ENCODE data around the gene IGF2BP1.
A peak's percentile ranks its signal among the peaks of the same experiment; 100 is the strongest.

Gene IGF2BP1

DNA sequence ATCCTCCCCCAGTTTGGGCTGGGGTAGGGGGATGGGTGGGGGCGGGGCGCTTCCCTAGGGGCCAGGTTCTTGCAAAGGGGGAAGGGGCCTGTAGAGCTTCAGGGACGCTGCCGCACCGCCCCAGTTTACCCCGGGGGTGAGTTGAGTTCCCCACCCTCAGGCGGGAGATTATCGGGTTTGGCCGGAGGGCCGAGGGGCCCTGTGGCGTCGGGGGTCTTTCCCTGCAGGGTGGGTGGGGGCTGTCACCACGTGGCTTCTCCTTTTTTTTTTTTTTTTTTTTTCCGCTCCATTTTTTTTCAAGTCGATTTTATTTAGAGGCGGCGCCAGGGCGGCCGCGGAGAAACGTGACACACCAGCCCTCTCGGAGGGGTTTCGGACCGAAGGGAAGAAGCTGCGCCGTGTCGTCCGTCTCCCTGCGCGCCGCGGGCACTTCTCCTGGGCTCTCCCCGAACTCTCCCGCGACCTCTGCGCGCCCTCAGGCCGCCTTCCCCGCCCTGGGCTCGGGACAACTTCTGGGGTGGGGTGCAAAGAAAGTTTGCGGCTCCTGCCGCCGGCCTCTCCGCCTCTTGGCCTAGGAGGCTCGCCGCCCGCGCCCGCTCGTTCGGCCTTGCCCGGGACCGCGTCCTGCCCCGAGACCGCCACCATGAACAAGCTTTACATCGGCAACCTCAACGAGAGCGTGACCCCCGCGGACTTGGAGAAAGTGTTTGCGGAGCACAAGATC is at the start of gene IGF2BP1:
Gene IGF2BP1, plus strand, starts transcription at position 283 of the 724 bp plus-strand sequence. Its CDS starts 361 bp downstream, at position 644.
- DNase-seq: peak; percentile 58

DNA sequence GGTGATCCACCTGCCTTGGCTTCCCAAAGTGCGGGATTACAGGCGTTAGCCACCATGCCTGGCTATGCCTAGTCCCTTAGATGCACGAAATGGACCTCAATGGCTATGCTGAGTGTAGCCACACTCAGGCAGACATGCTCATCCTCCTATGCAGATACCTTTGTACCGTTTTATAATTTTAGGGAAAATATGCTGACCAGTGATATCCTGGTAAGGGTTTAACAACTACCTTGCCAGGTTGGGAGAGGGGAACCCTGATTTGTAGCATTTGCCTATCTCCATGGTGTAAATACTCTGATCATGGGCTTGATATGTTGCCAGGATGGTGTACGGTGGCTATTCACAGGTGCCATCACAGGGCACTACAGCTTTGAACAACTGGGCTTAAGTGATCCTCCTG is 45.6 kb upstream of the IGF2BP1 start:
- no peak for DNase-seq

DNA sequence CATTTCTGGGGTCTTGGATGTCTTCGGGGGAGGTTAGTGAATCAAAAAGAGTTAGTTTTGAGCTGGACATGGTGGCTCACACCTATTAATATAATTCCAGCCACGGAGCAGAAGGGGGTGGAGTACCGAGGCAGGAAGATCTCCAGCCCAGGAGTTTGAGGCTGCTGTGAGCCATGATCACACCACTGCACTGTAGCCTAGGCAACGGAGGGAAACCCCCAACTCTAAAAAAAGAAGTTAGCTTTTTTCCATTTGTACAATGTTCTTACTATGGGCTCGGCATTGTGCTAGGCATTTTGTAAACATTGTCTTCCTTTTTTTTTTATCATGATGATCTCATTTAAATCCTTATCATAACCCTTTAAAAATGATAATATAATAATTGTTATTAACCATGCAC is 44.3 kb upstream of the IGF2BP1 start:
- DNase-seq: no peak

DNA sequence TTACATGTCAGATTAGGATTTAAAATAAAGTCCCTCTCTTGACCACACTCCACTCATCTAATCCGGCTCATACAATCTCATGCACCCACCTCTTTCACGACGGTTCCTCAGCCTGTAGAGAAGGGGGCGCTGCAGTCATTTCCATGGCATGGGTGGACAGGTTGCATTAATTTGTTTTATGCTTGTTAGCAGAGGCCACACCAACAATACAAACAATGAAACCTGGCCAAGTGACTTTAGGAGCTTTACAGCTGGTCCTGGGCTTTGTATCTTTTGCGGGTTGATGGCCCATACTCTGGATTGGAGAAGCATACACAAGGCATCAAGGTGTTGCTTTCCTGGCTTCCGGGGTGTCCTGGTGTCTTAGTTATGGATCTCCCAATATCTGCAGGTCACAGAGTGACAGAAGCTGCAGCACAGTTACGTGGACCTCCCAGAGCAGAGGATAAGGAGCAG is 42.9 kb upstream of the IGF2BP1 start:
- no peak for DNase-seq

DNA sequence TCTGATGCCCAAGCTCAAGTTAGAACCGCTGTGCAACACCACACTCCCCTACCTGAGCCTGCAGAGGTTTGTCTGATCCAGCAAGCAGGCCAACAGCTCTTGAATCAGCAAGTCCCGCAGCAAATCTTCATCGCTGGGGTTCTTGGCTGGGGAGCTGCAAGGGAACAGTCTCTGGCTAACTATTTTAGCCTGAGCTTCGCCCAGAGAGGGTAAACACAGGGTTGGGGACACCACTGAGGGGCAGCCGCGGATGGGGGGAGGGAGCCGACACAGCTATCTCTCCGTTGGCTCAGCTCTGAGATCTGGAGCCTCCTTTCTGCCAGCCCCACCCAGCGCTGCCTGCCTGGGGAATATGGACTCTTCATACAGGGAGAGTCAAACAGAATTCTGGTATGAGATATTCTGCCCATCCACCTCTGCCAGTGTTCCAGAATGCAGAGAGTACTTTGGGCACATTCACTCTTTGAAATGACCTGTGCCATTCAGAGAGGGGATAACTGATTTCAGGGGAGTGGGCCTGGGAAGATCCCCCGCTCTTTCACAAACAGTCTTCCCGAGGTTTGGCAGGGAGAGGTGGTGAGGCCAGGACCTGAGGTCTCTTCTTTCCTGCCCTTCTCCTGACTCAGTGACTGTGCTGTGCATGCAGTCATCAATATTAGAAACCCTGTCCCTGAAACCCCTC is 36.2 kb upstream of the IGF2BP1 start:
- no peak for DNase-seq

DNA sequence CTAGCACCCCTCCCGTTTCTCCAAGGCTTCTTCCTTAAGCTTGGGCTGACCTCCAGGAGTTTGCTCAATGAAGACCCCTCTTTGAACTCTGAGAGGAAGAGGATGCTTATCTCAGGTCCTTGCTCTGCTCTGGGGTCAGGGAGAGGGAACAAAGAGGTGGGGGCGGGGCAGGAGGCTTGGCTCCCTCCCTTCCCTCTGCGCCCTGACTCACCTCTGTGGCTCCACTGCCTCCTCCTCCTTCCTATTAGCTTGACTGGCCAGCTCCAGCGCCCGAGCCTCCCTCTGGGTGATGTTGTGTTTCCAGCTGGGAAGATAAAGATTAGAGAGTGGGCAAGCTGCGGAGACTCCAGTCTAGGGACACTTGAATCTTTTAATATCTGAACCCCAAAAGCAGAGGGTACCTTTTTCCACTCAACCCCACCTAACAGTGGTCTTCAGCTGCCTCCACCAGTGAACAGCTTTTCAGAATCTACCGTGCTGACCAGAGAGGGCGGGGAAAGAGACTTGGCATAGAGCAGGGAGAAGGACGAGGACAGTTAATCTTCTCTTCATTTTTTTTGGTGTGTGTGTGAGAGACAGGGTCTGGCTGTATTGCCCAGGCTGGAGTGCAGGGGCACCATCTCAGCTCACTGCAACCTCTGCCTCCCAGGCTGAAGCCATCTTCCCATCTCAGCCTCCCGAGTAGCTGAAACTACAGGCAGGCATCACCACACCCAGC is 35.5 kb upstream of the IGF2BP1 start:
- no peak for DNase-seq

DNA sequence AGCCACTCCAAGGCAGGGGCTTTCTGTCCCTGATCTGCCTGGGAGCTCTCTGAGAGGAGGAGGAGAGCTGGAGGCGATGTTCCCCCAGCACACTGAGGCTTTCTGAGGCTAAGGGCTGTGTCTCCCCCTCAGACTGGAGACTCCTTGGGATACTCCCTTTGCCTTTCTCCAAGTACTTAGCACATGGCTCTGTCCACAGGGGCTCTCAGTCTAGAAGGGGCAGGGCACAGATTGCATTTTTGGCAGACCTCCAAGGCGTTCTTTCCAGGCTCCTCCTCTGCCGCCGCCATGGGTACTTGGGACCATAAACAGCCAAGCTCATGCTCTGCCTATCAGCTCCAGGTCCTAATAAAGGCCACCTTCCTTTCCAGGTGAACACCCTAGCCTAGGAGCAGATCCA is 27.0 kb upstream of the IGF2BP1 start:
- no peak for DNase-seq

DNA sequence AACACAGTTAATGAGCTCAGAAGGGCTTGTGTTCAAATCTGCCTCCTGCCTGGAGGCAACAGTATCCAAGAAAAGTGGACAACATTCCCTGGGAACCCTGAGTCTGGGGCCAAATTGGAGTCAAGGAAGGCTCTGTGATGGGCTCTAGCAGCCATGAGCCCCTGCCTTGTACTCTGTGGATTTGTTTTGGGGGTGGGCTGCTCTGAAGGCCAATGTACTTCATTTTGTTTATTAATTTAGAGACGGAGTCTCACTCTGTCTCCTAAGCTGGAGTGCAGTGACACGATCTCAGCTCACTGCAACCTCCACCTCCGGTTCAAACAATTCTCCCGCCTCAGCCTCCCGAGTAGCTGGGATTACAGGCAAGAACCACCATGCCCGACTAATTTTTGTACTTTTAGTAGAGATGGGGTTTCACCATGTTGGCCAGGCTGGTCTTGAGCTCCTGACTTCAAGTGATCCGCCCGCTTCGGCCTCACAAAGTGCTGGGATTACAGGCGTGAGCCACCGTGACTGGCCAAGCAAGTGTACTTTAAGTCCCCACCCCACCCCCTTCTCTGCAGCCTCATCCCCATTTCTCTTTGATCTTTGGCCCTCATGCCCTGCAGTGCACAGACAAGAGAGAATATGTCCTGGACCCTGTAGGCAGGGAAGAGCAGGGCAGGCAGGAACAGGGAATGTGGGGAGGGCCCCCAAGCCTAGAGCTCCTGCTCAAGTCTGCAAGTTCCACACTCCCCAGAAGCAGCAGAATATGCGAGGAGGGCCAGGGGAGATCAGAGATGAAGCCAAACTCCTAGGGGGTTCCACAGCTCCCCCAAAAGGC is 26.1 kb upstream of the IGF2BP1 start:
- no peak for DNase-seq

DNA sequence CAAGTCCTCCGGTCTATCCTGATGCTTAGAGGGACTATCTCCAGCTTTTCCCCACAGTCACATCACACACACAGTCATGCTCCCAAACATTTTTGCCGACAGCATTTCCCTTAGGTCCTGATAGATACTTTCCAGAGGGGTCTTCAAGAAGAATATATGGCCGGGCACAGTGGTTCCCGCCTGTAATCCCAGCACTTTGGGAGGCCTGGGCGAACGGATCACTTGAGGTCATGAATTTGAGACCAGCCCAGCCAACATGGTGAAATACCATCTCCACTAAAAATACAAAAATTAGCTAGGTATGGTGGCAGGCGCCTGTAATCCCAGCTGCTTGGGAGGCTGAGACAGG is 24.5 kb upstream of the IGF2BP1 start:
- DNase-seq: no peak

DNA sequence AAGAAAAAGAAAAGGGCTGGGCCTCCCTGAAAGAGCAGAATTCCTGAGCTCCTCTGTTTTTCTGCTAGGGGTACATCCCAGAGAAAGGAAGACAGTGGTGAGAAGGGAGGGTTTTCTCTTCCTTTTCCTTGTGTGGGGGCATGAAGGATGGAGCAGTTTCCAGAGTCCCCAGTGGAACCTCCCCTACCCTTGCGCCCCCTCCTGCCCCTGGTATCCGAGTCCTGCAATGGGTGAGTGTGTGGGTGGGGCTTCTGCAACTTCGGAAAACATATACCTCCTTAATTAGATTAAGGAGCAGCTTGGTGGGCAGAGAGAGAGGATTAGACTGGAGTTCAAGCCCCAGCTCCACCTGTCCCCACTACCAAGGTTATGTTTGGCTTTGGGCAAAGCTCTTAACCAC is 23.4 kb upstream of the IGF2BP1 start:
- DNase-seq: no peak

DNA sequence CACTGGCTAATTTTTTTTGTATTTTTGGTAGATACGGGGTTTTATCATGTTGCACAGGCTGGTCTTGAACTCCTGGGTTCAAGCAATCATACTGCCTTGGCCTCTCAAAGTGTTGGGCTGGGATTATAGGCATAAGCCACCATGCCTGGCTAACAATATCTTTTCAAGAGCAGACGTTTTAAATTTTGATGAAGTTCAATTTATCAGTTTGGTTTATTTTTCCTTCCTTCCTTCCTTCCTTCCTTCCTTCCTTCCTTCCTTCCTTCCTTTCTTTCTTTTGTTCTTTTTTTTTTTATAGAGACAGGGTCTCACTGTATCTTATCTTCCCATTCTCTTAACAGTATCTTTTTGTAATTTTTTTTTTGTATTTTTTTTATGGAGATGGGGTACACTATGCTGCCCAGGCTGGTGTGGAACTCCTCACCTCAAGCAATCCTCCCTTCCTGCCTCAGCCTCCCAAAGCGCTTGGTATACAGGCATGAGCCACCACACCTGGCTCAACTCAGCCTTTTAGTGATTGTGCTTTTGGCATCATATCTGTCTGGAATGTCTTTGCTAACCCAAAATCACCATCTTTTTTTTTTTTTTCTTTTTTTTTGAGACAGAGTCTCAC is 15.2 kb upstream of the IGF2BP1 start:
- no peak for DNase-seq

DNA sequence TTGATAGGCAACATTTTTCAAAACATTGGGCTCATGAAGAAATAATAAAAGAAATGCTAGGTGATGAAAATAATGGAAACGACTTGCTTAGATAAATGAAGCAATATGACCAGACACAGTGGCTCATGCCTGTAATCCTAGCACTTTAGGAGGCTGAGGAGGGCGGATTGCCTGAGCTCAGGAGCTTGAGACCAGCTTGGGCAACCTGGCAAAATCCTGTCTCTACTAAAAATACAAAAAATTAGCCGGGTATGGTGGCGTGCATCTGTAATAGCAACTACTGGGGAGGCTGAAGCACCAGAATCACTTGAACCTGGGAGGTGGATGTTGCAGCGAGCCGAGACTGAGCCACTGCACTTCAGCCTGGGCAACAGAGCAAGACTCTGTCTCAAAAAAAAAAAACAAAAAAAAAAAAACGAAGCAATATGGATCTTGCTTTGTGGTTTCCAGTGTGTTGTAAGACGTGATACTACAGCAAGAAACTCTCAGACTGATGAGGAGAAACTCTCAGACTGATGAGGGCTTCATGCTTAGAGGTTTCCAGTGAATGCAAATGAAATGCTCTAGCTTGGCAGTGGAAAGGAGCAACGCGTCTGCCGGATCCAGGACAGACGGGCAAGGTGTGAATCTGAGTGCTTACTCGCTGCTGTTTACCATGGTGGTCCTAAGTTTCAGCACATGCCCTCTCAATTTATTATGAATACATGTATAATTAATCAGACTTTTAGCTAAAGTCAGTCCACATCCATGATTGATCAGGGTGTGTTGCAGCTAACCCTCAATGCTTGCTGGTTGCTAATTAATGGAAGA is 11.5 kb upstream of the IGF2BP1 start:
- DNase-seq: no peak

DNA sequence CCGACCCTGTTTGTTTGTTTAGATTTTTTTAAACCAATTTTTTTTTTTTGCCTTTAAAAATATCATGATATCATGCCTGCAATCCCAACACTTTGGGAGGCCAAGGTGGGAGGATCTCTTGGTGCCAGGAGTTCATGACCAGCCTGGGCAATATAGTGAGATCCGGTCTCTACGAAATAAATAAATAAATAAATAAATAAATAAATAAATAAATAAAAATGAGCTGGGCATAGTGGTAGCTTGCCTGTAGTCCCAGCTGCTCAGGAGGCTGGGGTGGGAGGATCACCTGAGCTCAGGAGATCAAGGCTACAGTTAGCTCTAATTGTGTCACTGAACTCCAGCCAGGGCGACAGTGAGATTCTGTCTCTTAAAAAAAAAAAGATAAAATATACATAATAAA is 8.1 kb upstream of the IGF2BP1 start:
- no peak for DNase-seq

DNA sequence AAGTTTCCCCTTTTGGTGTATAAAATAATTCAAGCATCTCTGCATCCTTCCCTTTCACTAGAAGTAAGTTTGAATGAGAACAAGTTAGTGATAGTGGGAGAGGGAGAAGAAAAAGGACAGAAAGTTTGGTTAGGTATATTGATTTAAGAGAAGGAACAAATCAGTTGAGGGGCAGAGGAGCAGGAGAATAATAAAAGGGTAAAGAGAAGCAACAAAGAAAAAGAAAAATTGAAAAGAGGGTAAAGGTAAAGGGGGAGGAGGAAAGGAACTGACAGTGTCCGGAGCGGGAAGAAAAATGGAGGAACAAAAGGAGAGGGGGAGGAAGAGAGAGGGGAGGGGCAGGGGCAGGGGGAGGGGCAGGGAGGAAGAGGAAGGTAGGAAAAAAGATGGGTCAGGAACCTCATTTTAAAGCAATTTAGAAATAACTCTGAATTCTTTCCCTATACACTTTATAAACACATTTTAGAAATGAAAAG is 6.3 kb upstream of the IGF2BP1 start:
- no peak for DNase-seq

DNA sequence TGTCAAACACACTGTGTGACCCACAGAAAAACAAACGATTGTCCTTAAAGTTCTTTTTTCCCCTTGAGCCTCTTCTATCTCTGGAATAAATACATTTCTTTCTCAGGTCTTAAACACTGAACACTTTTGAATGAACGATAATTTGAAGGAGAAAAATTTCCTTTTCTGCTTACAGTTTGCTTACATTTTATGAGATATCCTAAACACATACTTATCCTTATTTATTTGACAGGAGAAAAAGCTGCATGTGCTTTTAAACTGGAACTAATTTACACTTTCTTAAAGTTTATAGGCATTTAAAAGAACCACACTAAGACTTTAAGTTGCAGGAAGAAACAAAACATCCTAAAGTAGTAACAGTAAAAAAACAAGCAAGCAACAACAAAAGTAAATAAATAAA is 4.7 kb upstream of the IGF2BP1 start:
- no peak for DNase-seq

DNA sequence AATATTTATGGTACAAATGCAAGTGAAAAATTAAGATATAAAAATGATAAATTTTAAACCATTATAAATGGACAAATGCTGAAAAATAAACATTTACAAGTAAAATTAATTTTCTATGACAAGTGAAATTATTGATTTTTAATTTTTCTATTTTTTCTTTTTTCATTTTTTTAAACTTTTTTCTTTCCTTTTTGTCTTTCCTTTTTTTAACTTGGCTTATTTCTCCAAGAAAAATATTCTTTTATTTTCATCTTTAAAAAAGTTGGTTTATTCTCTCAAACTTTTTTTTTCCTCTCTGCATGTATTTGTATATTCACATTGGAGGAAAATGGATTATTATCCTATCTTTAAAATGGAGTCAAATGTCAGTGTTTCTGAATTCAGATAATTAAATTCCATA is 3.9 kb upstream of the IGF2BP1 start:
- no peak for DNase-seq

DNA sequence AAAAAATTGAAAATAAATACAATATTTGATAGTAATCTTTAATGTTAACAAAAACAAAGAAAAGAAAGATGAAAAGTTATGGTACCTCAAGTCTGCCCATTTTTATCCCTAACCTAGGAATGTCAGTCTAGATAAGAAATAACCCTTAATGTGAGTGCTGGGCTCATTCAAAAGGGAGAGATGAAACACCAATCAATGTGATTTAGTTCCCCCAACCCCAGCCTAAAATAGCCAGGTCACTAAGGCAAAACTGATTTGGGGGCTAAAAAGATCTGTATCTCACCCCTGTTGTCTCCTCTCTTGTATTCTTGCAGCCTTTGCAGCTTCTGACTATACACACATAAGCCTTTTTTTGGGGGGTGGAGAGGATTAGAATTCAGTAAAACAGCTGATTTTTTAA is 3.2 kb upstream of the IGF2BP1 start:
- DNase-seq: no peak

DNA sequence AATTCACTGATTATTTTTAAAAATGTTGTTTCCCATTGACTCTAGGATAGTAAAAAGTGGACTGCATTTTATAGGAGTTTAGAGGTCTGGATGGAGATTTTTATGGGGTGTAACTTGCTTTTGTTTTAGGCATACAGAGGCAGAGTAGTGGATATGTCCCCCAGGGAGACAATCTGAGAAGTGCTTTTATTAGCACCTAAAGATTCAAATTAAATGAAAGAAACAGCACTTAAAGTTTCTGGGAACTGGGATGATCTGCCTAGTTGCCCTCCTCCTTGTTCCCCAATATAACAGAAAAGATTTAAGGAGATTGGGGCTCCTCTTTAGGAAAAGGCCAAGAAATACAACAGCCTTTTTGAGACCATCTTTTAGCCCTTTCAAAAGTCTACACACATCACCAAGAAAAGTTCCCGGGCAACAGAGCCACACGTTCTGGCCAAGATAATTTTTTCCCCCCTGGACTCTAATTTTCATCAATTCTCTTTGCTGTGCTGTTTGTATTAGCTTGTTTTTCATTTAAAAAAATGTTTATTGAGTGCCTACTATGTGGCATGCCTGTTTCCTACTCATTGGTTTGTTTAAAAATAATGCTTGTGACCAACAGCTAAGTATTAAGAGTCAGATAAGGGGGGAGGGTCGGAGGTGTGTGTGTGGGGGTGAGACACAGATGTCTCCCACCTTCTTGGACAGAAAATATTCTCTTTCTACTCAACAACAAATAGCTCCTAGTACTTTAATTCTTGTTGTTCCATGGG is 2.5 kb upstream of the IGF2BP1 start:
- no peak for DNase-seq

DNA sequence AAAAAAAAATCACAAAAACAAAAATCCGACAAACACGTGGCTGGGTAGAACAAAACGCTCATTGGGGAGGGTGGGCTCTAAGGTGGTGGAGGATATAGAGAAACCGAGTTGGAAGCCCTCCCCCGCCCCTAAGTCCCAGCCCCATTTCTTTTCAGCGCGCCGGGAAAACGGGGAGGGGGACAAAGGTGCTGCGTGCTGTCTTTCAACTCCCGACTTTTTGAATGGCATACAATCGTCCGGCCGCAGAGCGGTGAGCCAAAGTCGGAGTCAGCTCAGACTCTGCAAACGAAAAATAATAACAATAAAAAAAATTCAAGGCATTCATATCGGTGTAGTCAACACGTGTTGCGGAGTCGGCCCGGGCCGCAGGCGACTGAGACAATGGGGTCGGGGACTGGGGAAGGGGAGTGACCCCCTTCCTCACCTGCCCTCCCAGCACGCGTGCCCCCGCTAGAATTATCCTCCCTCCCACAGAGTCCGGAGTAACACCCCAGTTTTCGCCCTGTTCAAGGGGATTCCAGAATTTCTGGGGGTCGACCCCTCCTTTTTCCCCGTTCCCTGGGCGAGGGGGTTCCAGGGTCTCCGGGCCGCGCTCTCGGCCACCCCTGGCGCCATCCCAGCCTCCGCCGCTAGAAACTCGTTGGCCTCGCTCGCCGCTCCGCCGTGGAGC is 1.7 kb upstream of the IGF2BP1 start:
- DNase-seq: peak; percentile 41
